RWPE2 (cell line): Measurements from ENCODE around the gene PSMB8.

Experiments used
- ATAC-seq: fragments of 200-7000 bp; cut with Tn5 transposase; 3 replicates; pipeline ENCODE4 v1.9.1; 2021; ENCODE audit warnings: low read depth
- DNase-seq: peaks from one replicate; pipeline ENCODE4 v3.0.0-alpha.2; 2020; ENCODE audit warnings: low spot score
- H3K27ac ChIP-seq: fragments of 450-650 bp; 2 replicates; pipeline ENCODE4 v1.5.1; 2017; ENCODE audit warnings: mild to moderate bottlenecking; ENCODE audit not compliant: poor library complexity, severe bottlenecking
- H3K27me3 ChIP-seq: fragments of 250-450 bp; sonication (Bioruptor Pico); 2 replicates; pipeline ENCODE4 v1.5.1; 2021; ENCODE audit warnings: mild to moderate bottlenecking, moderate library complexity; ENCODE audit not compliant: insufficient read depth, poor library complexity, severe bottlenecking
- H3K36me3 ChIP-seq: fragments of 250-450 bp; sonication (Bioruptor Pico); 2 replicates; pipeline ENCODE4 v1.5.1; 2020; ENCODE audit warnings: low read depth, mild to moderate bottlenecking, moderate library complexity
- H3K4me1 ChIP-seq: fragments of 250-450 bp; sonication (Bioruptor Pico); 2 replicates; pipeline ENCODE4 v1.5.1; 2021; ENCODE audit warnings: mild to moderate bottlenecking, moderate library complexity; ENCODE audit not compliant: insufficient read depth, poor library complexity, severe bottlenecking
- H3K4me3 ChIP-seq: fragments of 250-450 bp; sonication (Bioruptor Pico); 2 replicates; pipeline ENCODE4 v1.5.1; 2021; ENCODE audit warnings: mild to moderate bottlenecking, moderate library complexity; ENCODE audit not compliant: severe bottlenecking
- H3K9me3 ChIP-seq: fragments of 250-450 bp; sonication (Bioruptor Pico); 2 replicates; pipeline ENCODE4 v1.5.1; 2021; ENCODE audit warnings: mild to moderate bottlenecking, moderate library complexity; ENCODE audit not compliant: severe bottlenecking
- CTCF ChIP-seq: fragments of 450-650 bp; IDR thresholded peaks from one replicate; pipeline ENCODE4 v1.5.1; 2017; ENCODE audit warnings: mild to moderate bottlenecking, moderate library complexity; ENCODE audit not compliant: poor library complexity, severe bottlenecking

The PSMB8 gene

GRCh38 chr6:32857156-32857891 is 13.5 kb upstream of the PSMB8 start:
- Histone ChIP-seq H3K36me3 (no peaks in the 10 kb centered on the region; the same call in 1 of the 2 replicates), H3K9me3 (peaks cover 2% of the 10 kb centered on the region), H3K4me3 (no peak overlapping the region), H3K4me1 (peaks cover 13% of the 10 kb centered on the region), H3K27ac (no peak overlapping the region), H3K27me3 (no peaks in the 10 kb centered on the region)
- DNase-seq = no peak
- no peak for TF ChIP-seq CTCF
- no peak for ATAC-seq

GRCh38 chr6:32855467-32856174 is 11.8 kb upstream of the PSMB8 start:
- Histone ChIP-seq H3K27me3 (no peaks in the 10 kb centered on the region), H3K36me3 (peaks cover 12% of the 10 kb centered on the region), H3K27ac (no peak overlapping the region), H3K9me3 (peaks cover under 1% of the 10 kb centered on the region), H3K4me1 (peaks cover under 1% of the 10 kb centered on the region), H3K4me3 (no peak overlapping the region)
- ATAC-seq (no peak), DNase-seq (no peak)
- TF ChIP-seq CTCF = no peak

- peaks cover 21% of the 10 kb centered on the region for H3K36me3 ChIP-seq
- H3K9me3 ChIP-seq = no peaks in the 10 kb centered on the region
- H3K27me3 ChIP-seq = no peaks in the 10 kb centered on the region
- H3K4me1 ChIP-seq = no peaks in the 10 kb centered on the region
- peak overlapping the region; percentile 55 for H3K4me3 ChIP-seq
- DNase-seq (no peak), ATAC-seq (no peak)
- peak overlapping the region; percentile 63 for H3K27ac ChIP-seq
- no peak for TF ChIP-seq CTCF
These were observed 10.7 kb upstream of the PSMB8 start for GRCh38 chr6:32854376-32855178.

GRCh38 chr6:32853541-32854375 is 9.9 kb upstream of the PSMB8 start, which contains the start of the genes PSMB9 and TAP1:
PSMB9 (plus strand) TSS chr6:32854192; CDS start chr6:32854230, 38 bp downstream.
TAP1 (minus strand) TSS chr6:32853704; CDS start chr6:32853636, 68 bp downstream.
- no peaks in the 10 kb centered on the region for H3K27me3 ChIP-seq
- TF ChIP-seq CTCF = peak; percentile 83

More at GRCh38 chr6:32853541-32854375, 9.9 kb upstream of the PSMB8 start, which contains the start of the genes PSMB9 and TAP1:
- Histone ChIP-seq H3K4me3 (peak within 1 kb of the TSS; percentile 55), H3K4me1 (no peaks in the 10 kb centered on the region), H3K36me3 (peaks cover 21% of the 10 kb centered on the region), H3K9me3 (no peaks in the 10 kb centered on the region), H3K27ac (peak within 1 kb of the TSS; percentile 63)
- ATAC-seq = peak; percentile 88
- peak; percentile 91 for DNase-seq
